WTC11 (cell line): ENCODE results near the gene CD82. TPM values are rescaled to one million over a fixed set of nuclear protein-coding genes. Genes with fewer than 3 reads are reported as not detected.

Source experiments
- ATAC-seq: fragments of 200-7000 bp; cut with Tn5 transposase; 2 replicates; pipeline ENCODE4 v1.10.0; 2021; ENCODE audit warnings: mild to moderate bottlenecking, moderate library complexity
- CTCF ChIA-PET: fragments of 300-600 bp; sonication (Branson Sonifier 250); formaldehyde crosslinking; loops from one replicate; lab custom pipeline; 2021; ENCODE audit warnings: antibody characterized with exemption; lab: Charles Lee
- POLR2A ChIA-PET: fragments of 350-600 bp; sonication (Branson Sonifier 250); formaldehyde crosslinking; loops from one replicate; lab custom pipeline; 2021; ENCODE audit warnings: antibody characterized with exemption; lab: Charles Lee
- DNase-seq: peaks from one replicate; pipeline ENCODE4 v3.0.0; 2021; ENCODE audit warnings: low spot score
- H3K27ac Mint-ChIP-seq: 2 replicates; pipeline ENCODE4 v1.8.0; 2021; ENCODE audit warnings: mixed read lengths
- H3K27me3 Mint-ChIP-seq: 2 replicates; pipeline ENCODE4 v1.8.0; 2021; ENCODE audit warnings: low read depth, mild to moderate bottlenecking, moderate library complexity, mixed read lengths
- H3K36me3 Mint-ChIP-seq: 2 replicates; pipeline ENCODE4 v1.8.0; 2021; ENCODE audit warnings: mixed read lengths
- H3K4me1 Mint-ChIP-seq: 2 replicates; pipeline ENCODE4 v1.8.0; 2022; ENCODE audit warnings: mixed read lengths
- H3K4me3 Mint-ChIP-seq: 2 replicates; pipeline ENCODE4 v1.8.0; 2021; ENCODE audit warnings: mild to moderate bottlenecking, moderate library complexity, mixed read lengths
- H3K9me3 Mint-ChIP-seq: 2 replicates; pipeline ENCODE4 v1.8.0; 2021; ENCODE audit warnings: mixed read lengths
- AR ChIP-seq: fragments of 250-450 bp; sonication (Bioruptor Pico); IDR thresholded peaks from 2 replicates; pipeline ENCODE4 v1.9.0; 2021; ENCODE audit warnings: mild to moderate bottlenecking
- ARID4B ChIP-seq: sonication (generic); formaldehyde crosslinking; IDR thresholded peaks from 2 replicates; pipeline ENCODE4 v1.8.0; 2023; ENCODE audit warnings: missing genetic modification reagents, mild to moderate bottlenecking, borderline replicate concordance
- ATF1 ChIP-seq: sonication (generic); formaldehyde crosslinking; IDR thresholded peaks from 2 replicates; pipeline ENCODE4 v1.8.1; 2023; ENCODE audit warnings: mild to moderate bottlenecking, moderate library complexity, missing genetic modification reagents
- CREM ChIP-seq: sonication (generic); formaldehyde crosslinking; IDR thresholded peaks from 2 replicates; pipeline ENCODE4 v1.8.1; 2022; ENCODE audit warnings: mild to moderate bottlenecking, missing genetic modification reagents, moderate library complexity
- ESRRA ChIP-seq: sonication (generic); formaldehyde crosslinking; IDR thresholded peaks from 2 replicates; pipeline ENCODE4 v1.8.1; 2022; ENCODE audit warnings: mild to moderate bottlenecking, missing genetic modification reagents, borderline replicate concordance
- FOXJ3 ChIP-seq: sonication (generic); formaldehyde crosslinking; IDR thresholded peaks from 2 replicates; pipeline ENCODE4 v1.9.0; 2021; ENCODE audit warnings: missing genetic modification reagents, mild to moderate bottlenecking, borderline replicate concordance
- FOXP1 ChIP-seq: sonication (generic); formaldehyde crosslinking; IDR thresholded peaks from 2 replicates; pipeline ENCODE4 v1.8.0; 2022; ENCODE audit warnings: missing genetic modification reagents, mild to moderate bottlenecking, moderate library complexity, borderline replicate concordance
- IRF1 ChIP-seq: sonication (generic); formaldehyde crosslinking; IDR thresholded peaks from 2 replicates; pipeline ENCODE4 v1.8.0; 2023; ENCODE audit warnings: missing genetic modification reagents
- MAX ChIP-seq: sonication (generic); formaldehyde crosslinking; IDR thresholded peaks from 2 replicates; pipeline ENCODE4 v1.8.0; 2022; ENCODE audit warnings: mild to moderate bottlenecking, missing genetic modification reagents
- MXD4 ChIP-seq: fragments of 250-450 bp; sonication (Bioruptor Pico); IDR thresholded peaks from 2 replicates; pipeline ENCODE4 v1.8.0; 2021; ENCODE audit warnings: mild to moderate bottlenecking, moderate library complexity, borderline replicate concordance
- PRDM15 ChIP-seq: sonication (generic); formaldehyde crosslinking; IDR thresholded peaks from 2 replicates; pipeline ENCODE4 v1.8.0; 2022; ENCODE audit warnings: missing genetic modification reagents
- SMAD3 ChIP-seq: sonication (generic); formaldehyde crosslinking; IDR thresholded peaks from 2 replicates; pipeline ENCODE4 v1.8.0; 2022; ENCODE audit warnings: missing genetic modification reagents, mild to moderate bottlenecking, borderline replicate concordance
- total RNA-seq: library from RNA; stranded (reverse); gene quantifications from 3 replicates; pipeline ENCODE4 v1.2.3, GENCODE V29; 2021

CD82 gene
- total RNA-seq, 1 experiment from 2014 or later: 15.5 TPM

- Mint-ChIP-seq H3K27me3 (no peaks in the 10 kb centered on the region), H3K9me3 (no peaks in the 10 kb centered on the region), H3K4me1 (peaks cover 19% of the 10 kb centered on the region), H3K27ac (no peak overlapping the region), H3K36me3 (no peaks in the 10 kb centered on the region), H3K4me3 (no peak overlapping the region)
- ATAC-seq (no peak), DNase-seq (no peak)
- ChIA-PET CTCF (interaction anchor here (0.9 to 1.5 kb wide), 7 partner anchors 9 to 47 kb away, joined by 3 to 8 read pairs (median 4); no protein-coding TSS in a partner anchor), POLR2A (no interaction called here)
- no peak for TF ChIP-seq PRDM15 (CRISPR knock-in tag)
- no peak for TF ChIP-seq MXD4 (CRISPR knock-in tag)
- TF ChIP-seq IRF1: no peak
Observed at GRCh38 chr11:44604171-44604581, 38.7 kb downstream of the CD82 start.

GRCh38 chr11:44605068-44605708, 39.7 kb downstream of the CD82 start:
- POLR2A ChIA-PET: no interaction called here
- no peak for TF ChIP-seq AR (CRISPR knock-in tag)
- no peak for TF ChIP-seq MXD4 (CRISPR knock-in tag)
- no peak for TF ChIP-seq ESRRA (CRISPR knock-in tag)
- TF ChIP-seq FOXP1 (CRISPR knock-in tag): no peak
- no peak for TF ChIP-seq SMAD3
- no peak for TF ChIP-seq CREM (CRISPR knock-in tag)
- no peak for TF ChIP-seq ATF1
- TF ChIP-seq MAX (CRISPR knock-in tag): no peak
- no peak for TF ChIP-seq ARID4B (CRISPR knock-in tag)
- TF ChIP-seq FOXJ3 (CRISPR knock-in tag): no peak

More at GRCh38 chr11:44605068-44605708, 39.7 kb downstream of the CD82 start:
- DNase-seq: no peak
- Mint-ChIP-seq H3K9me3 (no peaks in the 10 kb centered on the region), H3K36me3 (no peaks in the 10 kb centered on the region), H3K4me3 (no peak overlapping the region), H3K4me1 (peaks cover 19% of the 10 kb centered on the region), H3K27me3 (no peaks in the 10 kb centered on the region), H3K27ac (no peak overlapping the region)
- CTCF ChIA-PET: interaction anchor here (0.8 to 1.3 kb wide), 3 partner anchors 12 to 331 kb away, joined by 3 to 5 read pairs (median 4); no protein-coding TSS in a partner anchor
- no peak for ATAC-seq
